K562 (cell line): Measurements from ENCODE around the gene SRCAP. TPM values are rescaled to one million over a fixed set of nuclear protein-coding genes. Genes with fewer than 3 reads are reported as not detected.
A peak's percentile ranks its signal among the peaks of the same experiment; 100 is the strongest.

ENCODE experiments used
- BRD4 ChIP-seq: fragments of 200-600 bp; sonication (generic); IDR thresholded peaks from 2 replicates; pipeline ENCODE4 v1.6.1; 2017; ENCODE audit warnings: inconsistent platforms
- CHD1 ChIP-seq: fragments of 200-600 bp; sonication (generic); IDR thresholded peaks from one replicate; pipeline ENCODE4 v1.6.1; 2012; ENCODE audit warnings: mild to moderate bottlenecking, moderate library complexity, low read length, inconsistent platforms
- COPS2 ChIP-seq: fragments of 450-650 bp; conservative IDR thresholded peaks from 2 replicates; pipeline ENCODE4 v1.6.1; 2016; ENCODE audit warnings: mild to moderate bottlenecking, moderate library complexity
- GATA2 ChIP-seq: sonication (generic); formaldehyde crosslinking; IDR thresholded peaks from 2 replicates; pipeline ENCODE4 v1.4.0; 2020; ENCODE audit warnings: mild to moderate bottlenecking, missing genetic modification reagents
- LARP7 ChIP-seq: fragments of 450-650 bp; IDR thresholded peaks from 2 replicates; pipeline ENCODE4 v1.6.1; 2016
- MAFG ChIP-seq: fragments of 450-650 bp; conservative IDR thresholded peaks from 2 replicates; pipeline ENCODE4 v1.6.1; 2016; ENCODE audit warnings: missing genetic modification characterization, missing compliant biosample characterization
- NCOR1 ChIP-seq: fragments of 450-650 bp; IDR thresholded peaks from 2 replicates; pipeline ENCODE4 v1.6.1; 2016; ENCODE audit warnings: mild to moderate bottlenecking, moderate library complexity
- NR2C2 ChIP-seq, 2 experiments: fragments of 200-800 bp in 1 of 2; sonication (Bioruptor generic) in 1 of 2; sonication (generic) in 1 of 2; formaldehyde crosslinking in 1 of 2; IDR thresholded peaks; 2 replicates each; pipeline versions ENCODE4 v1.6.1 to v1.8.0; 2016 to 2022; ENCODE audit warnings: mild to moderate bottlenecking in 1 of 2, missing compliant biosample characterization in 1 of 2, missing genetic modification characterization in 1 of 2, missing genetic modification reagents in 1 of 2
- POLR2AphosphoS2 ChIP-seq: IDR thresholded peaks from 2 replicates; pipeline ENCODE4 v1.6.1; 2012; ENCODE audit warnings: low read length, improper control_type of control experiment
- SUPT5H ChIP-seq: fragments of 450-650 bp; IDR thresholded peaks from 2 replicates; pipeline ENCODE4 v1.6.1; 2016
- TCF7L2 ChIP-seq: fragments of 150-350 bp; IDR thresholded peaks from 2 replicates; pipeline ENCODE4 v1.6.1; 2016; ENCODE audit warnings: low read depth, mild to moderate bottlenecking, low read length, moderate library complexity
- TFAM ChIP-seq: fragments of 250-450 bp; sonication (Bioruptor Pico); conservative IDR thresholded peaks from 2 replicates; pipeline ENCODE4 v1.5.0; 2021; ENCODE audit warnings: mild to moderate bottlenecking, moderate library complexity
- YBX1 ChIP-seq: fragments of 450-650 bp; IDR thresholded peaks from 2 replicates; pipeline ENCODE4 v1.7.1; 2016; ENCODE audit warnings: mild to moderate bottlenecking
- ZFPM2 ChIP-seq: fragments of 250-450 bp; sonication (Bioruptor Pico); IDR thresholded peaks from 2 replicates; pipeline ENCODE4 v1.5.1; 2022; ENCODE audit warnings: mild to moderate bottlenecking
- ZNF184 ChIP-seq: sonication (generic); formaldehyde crosslinking; IDR thresholded peaks from 2 replicates; pipeline ENCODE4 v1.5.0; 2020; ENCODE audit warnings: missing genetic modification reagents
- ZNF324 ChIP-seq: fragments of 250-450 bp; sonication (Bioruptor Pico); IDR thresholded peaks from 2 replicates; pipeline ENCODE4 v1.4.0; 2020; ENCODE audit warnings: mild to moderate bottlenecking
- polyA plus RNA-seq, 8 experiments: library from polyadenylated mRNA; depleted of rRNA in 4 of 8; stranded (reverse) in 5 of 8; unstranded in 3 of 8; fragments of >200 nt; fragmentation: Nextera tagmentation in 2 of 8; fragmentation: Illumina TruSeq in 1 of 8; extraction: Ambion mirVana in 2 of 8; extraction: Trizol in 1 of 8; gene quantifications; 2 replicates each; pipeline versions ENCODE4 v1.2.1 to v1.2.3, GENCODE V29; 2011 to 2014; ENCODE audit warnings: inconsistent platforms in 1 of 8, missing spikeins in 1 of 8
- total RNA-seq, 7 experiments: library from RNA; depleted of rRNA in 6 of 7; stranded (reverse); fragments of >200 nt in 6 of 7; fragmentation: Illumina TruSeq in 2 of 7; extraction: Trizol in 2 of 7; gene quantifications; 2 replicates each; pipeline versions ENCODE4 v1.2.1 to v1.2.3, GENCODE V29; 2011 to 2021; ENCODE audit warnings: low replicate concordance in 1 of 7
- TF ChIP-seq, protein P1 (sequence below), 3 experiments: fragments of 200-800 bp in 1 of 3; fragments of 250-450 bp in 1 of 3; fragments of 450-650 bp in 1 of 3; sonication (Bioruptor Pico) in 1 of 3; sonication (Bioruptor generic) in 1 of 3; formaldehyde crosslinking in 1 of 3; IDR thresholded peaks; 2 replicates each; pipeline versions ENCODE4 v1.6.1 to v1.8.0; 2016 to 2022; ENCODE audit warnings: mild to moderate bottlenecking in 2 of 3, missing genetic modification characterization in 2 of 3, missing compliant biosample characterization in 1 of 3, moderate library complexity in 1 of 3
- TF ChIP-seq, protein P2 (sequence below), 2 experiments: fragments of 250-450 bp in 1 of 2; fragments of 450-650 bp in 1 of 2; sonication (Bioruptor Pico) in 1 of 2; IDR thresholded peaks; 2 replicates each; pipeline versions ENCODE4 v1.6.1 to v1.8.0; 2016 to 2021; ENCODE audit warnings: mild to moderate bottlenecking in 2 of 2, moderate library complexity in 2 of 2, missing compliant biosample characterization in 1 of 2, missing genetic modification characterization in 1 of 2
- TF ChIP-seq, protein P3 (sequence below): sonication (generic); formaldehyde crosslinking; IDR thresholded peaks from 2 replicates; pipeline ENCODE4 v1.8.0; 2023; ENCODE audit warnings: mild to moderate bottlenecking, missing genetic modification reagents
- TF ChIP-seq, protein P4 (sequence below): sonication (generic); formaldehyde crosslinking; IDR thresholded peaks from 2 replicates; pipeline ENCODE4 v1.8.0; 2022; ENCODE audit warnings: missing genetic modification reagents, mild to moderate bottlenecking, borderline replicate concordance

SRCAP gene
- total and polyA plus RNA-seq, 9 of the 15 experiments (the other 6 are each of a cell fraction or from before 2014, with no cell fraction given) = 0.21 to 62.6 (median 5.8) TPM

DNA sequence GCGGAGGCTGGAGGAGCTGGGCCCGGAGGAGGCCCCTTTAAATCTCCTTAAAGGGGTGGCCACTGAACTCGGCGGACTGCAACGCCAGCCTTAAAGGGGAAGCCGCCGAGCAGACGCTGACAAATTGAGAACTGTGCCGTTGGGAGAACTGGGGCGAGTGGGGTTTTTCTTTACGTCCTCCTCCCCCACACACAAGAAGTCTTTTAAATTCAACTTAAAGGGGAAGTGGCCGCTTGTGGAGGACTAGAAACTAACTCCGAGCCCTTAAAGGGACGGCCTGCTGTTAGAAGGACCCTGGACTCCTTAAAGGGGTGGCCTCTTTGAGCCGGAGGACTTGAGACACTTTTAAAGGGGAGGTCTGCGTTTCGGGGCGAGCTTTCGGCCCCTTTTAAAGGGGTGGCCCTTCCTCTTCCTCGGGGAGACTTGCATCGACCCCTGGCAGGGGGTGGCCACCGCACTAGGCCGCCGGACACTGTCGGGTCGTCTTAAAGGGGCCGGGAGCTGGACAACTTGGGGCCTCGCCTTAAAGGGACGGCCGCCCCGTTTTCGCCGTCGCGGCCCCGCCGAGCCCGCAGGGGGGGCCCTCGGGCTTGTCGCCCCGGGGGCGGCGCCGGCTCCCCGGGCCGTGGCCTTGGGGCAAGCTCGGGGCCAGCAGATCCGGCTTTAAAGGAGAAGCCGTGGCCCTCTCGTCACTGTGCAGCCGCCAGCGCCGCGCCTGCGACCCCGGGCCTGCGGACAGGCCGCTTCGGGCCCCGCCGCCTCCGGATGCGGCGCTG, 40.1 kb upstream of the SRCAP start (continued):
- TF ChIP-seq, protein P1, sequence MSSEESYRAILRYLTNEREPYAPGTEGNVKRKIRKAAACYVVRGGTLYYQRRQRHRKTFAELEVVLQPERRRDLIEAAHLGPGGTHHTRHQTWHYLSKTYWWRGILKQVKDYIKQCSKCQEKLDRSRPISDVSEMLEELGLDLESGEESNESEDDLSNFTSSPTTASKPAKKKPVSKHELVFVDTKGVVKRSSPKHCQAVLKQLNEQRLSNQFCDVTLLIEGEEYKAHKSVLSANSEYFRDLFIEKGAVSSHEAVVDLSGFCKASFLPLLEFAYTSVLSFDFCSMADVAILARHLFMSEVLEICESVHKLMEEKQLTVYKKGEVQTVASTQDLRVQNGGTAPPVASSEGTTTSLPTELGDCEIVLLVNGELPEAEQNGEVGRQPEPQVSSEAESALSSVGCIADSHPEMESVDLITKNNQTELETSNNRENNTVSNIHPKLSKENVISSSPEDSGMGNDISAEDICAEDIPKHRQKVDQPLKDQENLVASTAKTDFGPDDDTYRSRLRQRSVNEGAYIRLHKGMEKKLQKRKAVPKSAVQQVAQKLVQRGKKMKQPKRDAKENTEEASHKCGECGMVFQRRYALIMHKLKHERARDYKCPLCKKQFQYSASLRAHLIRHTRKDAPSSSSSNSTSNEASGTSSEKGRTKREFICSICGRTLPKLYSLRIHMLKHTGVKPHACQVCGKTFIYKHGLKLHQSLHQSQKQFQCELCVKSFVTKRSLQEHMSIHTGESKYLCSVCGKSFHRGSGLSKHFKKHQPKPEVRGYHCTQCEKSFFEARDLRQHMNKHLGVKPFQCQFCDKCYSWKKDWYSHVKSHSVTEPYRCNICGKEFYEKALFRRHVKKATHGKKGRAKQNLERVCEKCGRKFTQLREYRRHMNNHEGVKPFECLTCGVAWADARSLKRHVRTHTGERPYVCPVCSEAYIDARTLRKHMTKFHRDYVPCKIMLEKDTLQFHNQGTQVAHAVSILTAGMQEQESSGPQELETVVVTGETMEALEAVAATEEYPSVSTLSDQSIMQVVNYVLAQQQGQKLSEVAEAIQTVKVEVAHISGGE (CRISPR knock-in tag; IDR thresholded peaks at IDR 0.05) = no peak; a peak in 1 of 6 replicates
- TF ChIP-seq CHD1 = no peak
- no peak for TF ChIP-seq POLR2AphosphoS2
- TF ChIP-seq ZFPM2 (CRISPR knock-in tag) = no peak
- TF ChIP-seq TFAM (CRISPR knock-in tag) = no peak
- no peak for TF ChIP-seq ZNF184
- TF ChIP-seq MAFG (tag) = no peak
- no peak for TF ChIP-seq LARP7
- TF ChIP-seq GATA2 = no peak
- TF ChIP-seq, protein P2, sequence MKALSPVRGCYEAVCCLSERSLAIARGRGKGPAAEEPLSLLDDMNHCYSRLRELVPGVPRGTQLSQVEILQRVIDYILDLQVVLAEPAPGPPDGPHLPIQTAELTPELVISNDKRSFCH (CRISPR knock-in tag; IDR thresholded peaks at IDR 0.05) = no peak
- TF ChIP-seq, protein P2 (tag; IDR thresholded peaks at IDR 0.05) = no peak
- TF ChIP-seq SUPT5H = no peak
- no peak for TF ChIP-seq YBX1
- TF ChIP-seq ZNF324 (CRISPR knock-in tag) = no peak
- TF ChIP-seq NCOR1 = no peak
- TF ChIP-seq, protein P3, sequence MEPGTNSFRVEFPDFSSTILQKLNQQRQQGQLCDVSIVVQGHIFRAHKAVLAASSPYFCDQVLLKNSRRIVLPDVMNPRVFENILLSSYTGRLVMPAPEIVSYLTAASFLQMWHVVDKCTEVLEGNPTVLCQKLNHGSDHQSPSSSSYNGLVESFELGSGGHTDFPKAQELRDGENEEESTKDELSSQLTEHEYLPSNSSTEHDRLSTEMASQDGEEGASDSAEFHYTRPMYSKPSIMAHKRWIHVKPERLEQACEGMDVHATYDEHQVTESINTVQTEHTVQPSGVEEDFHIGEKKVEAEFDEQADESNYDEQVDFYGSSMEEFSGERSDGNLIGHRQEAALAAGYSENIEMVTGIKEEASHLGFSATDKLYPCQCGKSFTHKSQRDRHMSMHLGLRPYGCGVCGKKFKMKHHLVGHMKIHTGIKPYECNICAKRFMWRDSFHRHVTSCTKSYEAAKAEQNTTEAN = no peak
- TF ChIP-seq TCF7L2 = no peak
- no peak for TF ChIP-seq COPS2
- 0 out of 2 replicates have a peak, but pooled peaks have one; percentile 57 for TF ChIP-seq BRD4
- no peak for TF ChIP-seq NR2C2 (CRISPR knock-in tag; IDR thresholded peaks at IDR 0.05)
- 0 out of 2 replicates have a peak, but pooled peaks have one; percentile 16 for TF ChIP-seq NR2C2 (tag; IDR thresholded peaks at IDR 0.05)
- TF ChIP-seq, protein P4, sequence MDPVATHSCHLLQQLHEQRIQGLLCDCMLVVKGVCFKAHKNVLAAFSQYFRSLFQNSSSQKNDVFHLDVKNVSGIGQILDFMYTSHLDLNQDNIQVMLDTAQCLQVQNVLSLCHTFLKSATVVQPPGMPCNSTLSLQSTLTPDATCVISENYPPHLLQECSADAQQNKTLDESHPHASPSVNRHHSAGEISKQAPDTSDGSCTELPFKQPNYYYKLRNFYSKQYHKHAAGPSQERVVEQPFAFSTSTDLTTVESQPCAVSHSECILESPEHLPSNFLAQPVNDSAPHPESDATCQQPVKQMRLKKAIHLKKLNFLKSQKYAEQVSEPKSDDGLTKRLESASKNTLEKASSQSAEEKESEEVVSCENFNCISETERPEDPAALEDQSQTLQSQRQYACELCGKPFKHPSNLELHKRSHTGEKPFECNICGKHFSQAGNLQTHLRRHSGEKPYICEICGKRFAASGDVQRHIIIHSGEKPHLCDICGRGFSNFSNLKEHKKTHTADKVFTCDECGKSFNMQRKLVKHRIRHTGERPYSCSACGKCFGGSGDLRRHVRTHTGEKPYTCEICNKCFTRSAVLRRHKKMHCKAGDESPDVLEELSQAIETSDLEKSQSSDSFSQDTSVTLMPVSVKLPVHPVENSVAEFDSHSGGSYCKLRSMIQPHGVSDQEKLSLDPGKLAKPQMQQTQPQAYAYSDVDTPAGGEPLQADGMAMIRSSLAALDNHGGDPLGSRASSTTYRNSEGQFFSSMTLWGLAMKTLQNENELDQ = no peak
